Body of pancreas (tissue), 4 donors: ENCODE data around the gene DHDH. TPM values are rescaled to one million over a fixed set of nuclear protein-coding genes. Genes with fewer than 3 reads are reported as not detected.

Experiments used
- ATAC-seq: fragments of 150-250 bp; one replicate; pipeline ENCODE4 v1.9.1; 2016
- DNase-seq, 4 donors: peaks; one replicate each; pipeline ENCODE4 v3.0.0-alpha.2; 2019
- H3K27ac ChIP-seq, 4 donors: fragments of 200-600 bp; sonication (generic); 1 replicate in 3 of 4; 2 replicates in 1 of 4; pipeline versions ENCODE4 v1.5.1 to v1.6.1; 2016 to 2019; ENCODE audit warnings: mild to moderate bottlenecking in 1 of 4, mixed read lengths in 1 of 4, moderate library complexity in 1 of 4
- H3K27me3 ChIP-seq, 2 donors: fragments of 200-600 bp; sonication (generic); one replicate each; pipeline ENCODE4 v1.6.0; 2016; ENCODE audit warnings: mild to moderate bottlenecking in 1 of 2
- H3K36me3 ChIP-seq, 2 donors: fragments of 200-600 bp; sonication (generic); replicated peaks in 1 of 2; 2 replicates each; pipeline ENCODE4 v1.5.1; 2016; ENCODE audit warnings: low read depth in 2 of 2; ENCODE audit not compliant: insufficient read depth in 1 of 2
- H3K4me1 ChIP-seq: fragments of 200-600 bp; sonication (generic); one replicate; pipeline ENCODE4 v1.6.0; 2016
- H3K4me3 ChIP-seq, 2 donors: fragments of 200-600 bp; sonication (generic); 1 replicate in 1 of 2; 2 replicates in 1 of 2; pipeline ENCODE4 v1.5.1; 2016 to 2019
- H3K9me3 ChIP-seq, 3 donors: fragments of 200-600 bp; sonication (generic); 1 replicate in 2 of 3; 2 replicates in 1 of 3; pipeline ENCODE4 v1.5.1; 2016
- POLR2A ChIP-seq, 3 donors: fragments of 450-650 bp; IDR thresholded peaks; one replicate each; pipeline ENCODE4 v1.6.1; 2016; ENCODE audit warnings: antibody characterized with exemption in 3 of 3, mild to moderate bottlenecking in 2 of 3
- WGBS, 2 donors: methylation state at CpG; one replicate each; pipeline ENCODE4 v1.1.5; 2017; 5-methylcytosine and 5-hydroxymethylcytosine counted together
- intact Hi-C: fragments of 100-400 bp; cut with DNase I; formaldehyde crosslinking; loops from one replicate; pipeline ENCODE4 v1.15.1; 2023
- total RNA-seq, 2 donors: library from RNA; depleted of rRNA; stranded (reverse); fragments of >200 nt; gene quantifications; one replicate each; pipeline ENCODE4 v1.1.0, GENCODE V29; 2016
- TF ChIP-seq, protein P1 (sequence below), 7 experiments: fragments of 450-650 bp in 4 of 7; fragments of 200-600 bp in 3 of 7; sonication (generic) in 3 of 7; IDR thresholded peaks; one replicate each; pipeline ENCODE4 v1.5.1; 2016 to 2019; ENCODE audit warnings: antibody characterized with exemption in 7 of 7

DHDH gene
- total RNA-seq, 2 donors from 2014 or later, result not detected

DNA sequence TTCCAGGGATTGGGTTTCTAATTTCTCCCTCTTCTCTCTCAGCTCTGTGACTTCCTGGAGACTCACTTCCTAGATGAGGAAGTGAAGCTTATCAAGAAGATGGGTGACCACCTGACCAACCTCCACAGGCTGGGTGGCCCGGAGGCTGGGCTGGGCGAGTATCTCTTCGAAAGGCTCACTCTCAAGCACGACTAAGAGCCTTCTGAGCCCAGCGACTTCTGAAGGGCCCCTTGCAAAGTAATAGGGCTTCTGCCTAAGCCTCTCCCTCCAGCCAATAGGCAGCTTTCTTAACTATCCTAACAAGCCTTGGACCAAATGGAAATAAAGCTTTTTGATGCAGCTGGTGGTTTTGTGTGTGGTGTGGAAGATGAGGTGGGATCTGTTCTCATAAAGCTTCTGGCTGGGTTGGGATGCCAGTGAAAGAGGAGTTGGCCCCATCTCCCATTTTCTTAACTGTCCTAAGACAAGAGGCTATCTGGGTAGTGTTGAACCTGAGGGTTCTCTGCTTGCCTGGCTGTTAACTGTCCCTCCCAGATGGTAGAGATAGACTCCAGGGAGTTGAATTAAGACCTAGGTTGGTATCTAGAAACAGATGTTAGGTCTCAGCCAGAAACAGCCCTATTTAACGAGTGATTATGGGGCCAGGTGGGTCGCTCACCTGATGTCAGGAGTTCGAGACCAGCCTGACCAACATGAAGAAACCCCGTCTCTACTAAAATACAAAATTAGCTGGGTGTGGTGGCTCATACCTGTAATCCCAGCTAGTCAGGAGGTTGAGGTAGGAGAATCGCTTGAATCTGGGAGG lies 33.2 kb downstream of the DHDH start:
- no peaks in the 10 kb centered on the region for H3K36me3 ChIP-seq
- ATAC-seq, result no peak
- intact Hi-C loops, result no loop called here

GRCh38 chr19:48967346-48968178 lies 34.1 kb downstream of the DHDH start:
- no peaks in the 10 kb centered on the region for H3K9me3 ChIP-seq
- H3K4me1 ChIP-seq, result peaks cover 32% of the 10 kb centered on the region
- H3K36me3 ChIP-seq, result no peaks in the 10 kb centered on the region
- WGBS, 2 donors, result 70 to 91% methylated on average over 14 of the region's 14 CpGs
- H3K27me3 ChIP-seq, result no peaks in the 10 kb centered on the region
- TF ChIP-seq POLR2A (IDR thresholded peaks at IDR 0.05), result peak in 1 of 3 donors; percentile 35
- TF ChIP-seq, protein P1, sequence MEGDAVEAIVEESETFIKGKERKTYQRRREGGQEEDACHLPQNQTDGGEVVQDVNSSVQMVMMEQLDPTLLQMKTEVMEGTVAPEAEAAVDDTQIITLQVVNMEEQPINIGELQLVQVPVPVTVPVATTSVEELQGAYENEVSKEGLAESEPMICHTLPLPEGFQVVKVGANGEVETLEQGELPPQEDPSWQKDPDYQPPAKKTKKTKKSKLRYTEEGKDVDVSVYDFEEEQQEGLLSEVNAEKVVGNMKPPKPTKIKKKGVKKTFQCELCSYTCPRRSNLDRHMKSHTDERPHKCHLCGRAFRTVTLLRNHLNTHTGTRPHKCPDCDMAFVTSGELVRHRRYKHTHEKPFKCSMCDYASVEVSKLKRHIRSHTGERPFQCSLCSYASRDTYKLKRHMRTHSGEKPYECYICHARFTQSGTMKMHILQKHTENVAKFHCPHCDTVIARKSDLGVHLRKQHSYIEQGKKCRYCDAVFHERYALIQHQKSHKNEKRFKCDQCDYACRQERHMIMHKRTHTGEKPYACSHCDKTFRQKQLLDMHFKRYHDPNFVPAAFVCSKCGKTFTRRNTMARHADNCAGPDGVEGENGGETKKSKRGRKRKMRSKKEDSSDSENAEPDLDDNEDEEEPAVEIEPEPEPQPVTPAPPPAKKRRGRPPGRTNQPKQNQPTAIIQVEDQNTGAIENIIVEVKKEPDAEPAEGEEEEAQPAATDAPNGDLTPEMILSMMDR (IDR thresholded peaks at IDR 0.05), result no peak
- intact Hi-C loops, result no loop called here
- H3K4me3 ChIP-seq, result no peak overlapping the region
- DNase-seq (peak in 3 of 4 donors; percentile 23 to 75 (median 25)), ATAC-seq (no peak)
- peak overlapping the region in 2 of 4 donors; percentile 89 to 91 for H3K27ac ChIP-seq

More for the DNA sequence above, 33.2 kb downstream of the DHDH start:
- Histone ChIP-seq H3K27me3 (no peaks in the 10 kb centered on the region), H3K27ac (peak overlapping the region in 3 of 4 donors; percentile 89 to 94 (median 91)), H3K9me3 (no peaks in the 10 kb centered on the region), H3K4me1 (peaks cover 39% of the 10 kb centered on the region), H3K4me3 (peak overlapping the region; percentile 88 to 93)
- WGBS, 2 donors, result 78 to 88% methylated on average over 10 of the region's 10 CpGs
- DNase-seq, result no peak
- TF ChIP-seq, protein P1 (IDR thresholded peaks at IDR 0.05), result no peak
- TF ChIP-seq POLR2A (IDR thresholded peaks at IDR 0.05), result no peak

DNA sequence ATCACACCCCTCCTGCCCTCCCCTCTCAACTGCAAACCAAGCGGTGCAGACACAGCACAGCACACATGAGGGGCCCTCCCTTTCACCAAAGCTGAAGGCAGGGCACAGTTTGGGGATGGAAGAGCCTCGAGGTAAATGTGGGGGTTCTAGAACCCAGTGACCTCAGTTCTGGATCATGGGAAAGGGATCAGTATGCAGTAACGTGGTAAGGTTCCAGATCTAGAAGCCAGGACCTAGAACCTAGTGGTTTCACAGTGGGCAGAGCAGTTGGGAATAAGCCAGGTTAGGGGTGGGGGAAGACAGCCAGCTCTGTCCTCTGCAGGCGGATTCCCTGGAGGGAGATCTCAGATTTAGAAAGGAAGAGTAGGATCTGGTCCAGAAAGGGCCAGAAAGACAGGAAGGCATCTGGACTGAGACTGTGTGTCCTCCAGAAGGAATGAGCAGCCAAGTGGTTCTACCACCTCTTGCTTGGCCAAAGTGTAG lies 34.7 kb downstream of the DHDH start:
- no peak overlapping the region for H3K4me3 ChIP-seq
- no peaks in the 10 kb centered on the region for H3K27me3 ChIP-seq
- peak overlapping the region in 2 of 4 donors; percentile 89 to 91 for H3K27ac ChIP-seq
- no peaks in the 10 kb centered on the region for H3K9me3 ChIP-seq
- intact Hi-C loops, result no loop called here
- no peak for ATAC-seq
- DNase-seq, result no peak
- H3K4me1 ChIP-seq, result peaks cover 28% of the 10 kb centered on the region
- H3K36me3 ChIP-seq, result no peaks in the 10 kb centered on the region
- WGBS, 2 donors, result 58 to 63% methylated on average over 4 of the region's 4 CpGs
- TF ChIP-seq, protein P1 (IDR thresholded peaks at IDR 0.05), result no peak
- TF ChIP-seq POLR2A (IDR thresholded peaks at IDR 0.05), result peak in 1 of 3 donors; percentile 14

GRCh38 chr19:48968813-48969218 lies 35.3 kb downstream of the DHDH start:
- intact Hi-C loops, result no loop called here
- no peak overlapping the region for H3K27ac ChIP-seq
- H3K4me3 ChIP-seq, result no peak overlapping the region
- peaks cover 0 to 2% of the 10 kb centered on the region in 2 donors for H3K36me3 ChIP-seq
- WGBS, 2 donors, result 90 to 92% methylated on average over 15 of the region's 15 CpGs
- peaks cover 22% of the 10 kb centered on the region for H3K4me1 ChIP-seq
- ATAC-seq (no peak), DNase-seq (no peak)
- no peaks in the 10 kb centered on the region for H3K9me3 ChIP-seq
- no peak for TF ChIP-seq POLR2A (IDR thresholded peaks at IDR 0.05)
- no peaks in the 10 kb centered on the region for H3K27me3 ChIP-seq
